H1 (cell line): ENCODE data around the gene CERS1. TPM values are rescaled to one million over a fixed set of nuclear protein-coding genes. Genes with fewer than 3 reads are reported as not detected.

Source experiments
- BCL11A ChIP-seq, 2 experiments: IDR thresholded peaks; one replicate each; pipeline ENCODE4 v1.6.1; 2011; ENCODE audit warnings: low read depth in 2 of 2, low read length in 2 of 2, mild to moderate bottlenecking in 2 of 2
- BRCA1 ChIP-seq: IDR thresholded peaks from 2 replicates; pipeline ENCODE4 v1.6.1; 2012; ENCODE audit warnings: low read depth, low read length, improper control_type of control experiment
- CBX8 ChIP-seq: fragments of 300-800, 300-1000 bp; sonication (generic); IDR thresholded peaks from 2 replicates; pipeline ENCODE4 v1.7.1; 2016; ENCODE audit warnings: low read depth, low read length, borderline replicate concordance
- NANOG ChIP-seq: IDR thresholded peaks from 2 replicates; pipeline ENCODE4 v1.6.1; 2011; ENCODE audit warnings: low read length, low read depth, mild to moderate bottlenecking, inconsistent platforms; ENCODE audit not compliant: insufficient read depth, poor library complexity, severe bottlenecking
- TEAD4 ChIP-seq: IDR thresholded peaks from 2 replicates; pipeline ENCODE4 v1.6.1; 2012; ENCODE audit warnings: low read depth, low read length, inconsistent platforms, mixed read lengths
- polyA plus RNA-seq, 7 experiments: library from polyadenylated mRNA; depleted of rRNA in 3 of 7; stranded (reverse) in 5 of 7; unstranded in 2 of 7; fragments of >200 nt in 5 of 7; fragments of 200-250 nt in 2 of 7; gene quantifications; 1 replicate in 5 of 7; 2 replicates in 1 of 7; 4 replicates in 1 of 7; pipeline versions ENCODE4 v1.2.1 to v1.2.3, GENCODE V29; 2011 to 2013; ENCODE audit warnings: missing spikeins in 2 of 7, mixed read lengths in 2 of 7
- total RNA-seq: library from RNA; stranded (reverse); fragmentation: NEBNext Ultra II Directional; extraction: Animal tissue kit (Norgen Biotek cat#: 25700); gene quantifications from 2 replicates; pipeline ENCODE4 v1.2.1, GENCODE V29; 2021
- TF ChIP-seq, protein P1 (sequence below): fragments of 300-600 bp; sonication (generic); IDR thresholded peaks from 2 replicates; pipeline ENCODE4 v1.7.1; 2012; ENCODE audit warnings: low read length, moderate library complexity, mild to moderate bottlenecking, inconsistent platforms; ENCODE audit not compliant: insufficient replicate concordance

Gene CERS1
- total and polyA plus RNA-seq, 2 of the 8 experiments (the other 6 are each of a cell fraction or from before 2014, with no cell fraction given): 18.6 to 51.0 TPM

DNA sequence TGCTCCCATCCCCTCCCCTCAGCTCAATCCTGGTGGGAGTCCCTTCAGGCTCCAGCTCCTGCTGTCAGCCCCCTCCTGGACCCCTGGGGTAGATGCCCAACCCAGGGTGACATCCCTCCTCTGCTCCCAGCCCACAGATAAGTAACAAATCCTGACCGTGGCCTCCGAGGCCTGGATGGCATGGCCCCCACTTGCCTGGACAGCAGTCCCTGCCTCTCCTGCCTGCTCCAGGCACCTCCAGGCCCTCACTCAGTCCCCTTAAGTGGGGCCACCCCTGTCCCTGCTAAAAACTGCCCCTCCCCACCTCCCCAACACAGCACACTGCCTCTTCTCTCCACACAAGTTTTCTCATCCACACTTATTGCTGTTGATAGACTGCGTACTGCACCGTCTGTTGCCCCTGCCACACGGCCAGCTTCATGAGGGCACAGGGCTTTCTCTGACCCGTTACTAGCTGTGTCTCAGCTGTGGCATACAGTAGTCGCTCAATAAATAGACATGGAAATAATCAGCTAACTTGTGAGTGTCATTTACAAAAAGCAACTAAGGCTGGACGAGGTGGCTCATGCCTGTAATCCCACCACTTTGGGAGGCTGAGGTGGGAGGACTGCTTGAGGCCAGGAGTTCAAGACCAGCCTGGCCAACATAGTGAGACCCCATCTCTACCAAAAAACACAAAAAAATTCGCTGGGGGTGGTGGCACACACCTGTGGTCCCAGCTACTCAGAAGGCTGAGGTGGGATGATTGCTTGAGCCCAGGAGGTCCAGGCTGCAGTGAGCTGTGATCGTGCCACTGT is 5.8 kb downstream of the CERS1 start (continued):
- TF ChIP-seq BRCA1 (no peak), NANOG (no peak), BCL11A (IDR thresholded peaks at IDR 0.05; ENCODE audit: low read depth in 2 of 2, low read length in 2 of 2) (no peak), CBX8 (no peak), TEAD4 (no peak)
- TF ChIP-seq, protein P1, sequence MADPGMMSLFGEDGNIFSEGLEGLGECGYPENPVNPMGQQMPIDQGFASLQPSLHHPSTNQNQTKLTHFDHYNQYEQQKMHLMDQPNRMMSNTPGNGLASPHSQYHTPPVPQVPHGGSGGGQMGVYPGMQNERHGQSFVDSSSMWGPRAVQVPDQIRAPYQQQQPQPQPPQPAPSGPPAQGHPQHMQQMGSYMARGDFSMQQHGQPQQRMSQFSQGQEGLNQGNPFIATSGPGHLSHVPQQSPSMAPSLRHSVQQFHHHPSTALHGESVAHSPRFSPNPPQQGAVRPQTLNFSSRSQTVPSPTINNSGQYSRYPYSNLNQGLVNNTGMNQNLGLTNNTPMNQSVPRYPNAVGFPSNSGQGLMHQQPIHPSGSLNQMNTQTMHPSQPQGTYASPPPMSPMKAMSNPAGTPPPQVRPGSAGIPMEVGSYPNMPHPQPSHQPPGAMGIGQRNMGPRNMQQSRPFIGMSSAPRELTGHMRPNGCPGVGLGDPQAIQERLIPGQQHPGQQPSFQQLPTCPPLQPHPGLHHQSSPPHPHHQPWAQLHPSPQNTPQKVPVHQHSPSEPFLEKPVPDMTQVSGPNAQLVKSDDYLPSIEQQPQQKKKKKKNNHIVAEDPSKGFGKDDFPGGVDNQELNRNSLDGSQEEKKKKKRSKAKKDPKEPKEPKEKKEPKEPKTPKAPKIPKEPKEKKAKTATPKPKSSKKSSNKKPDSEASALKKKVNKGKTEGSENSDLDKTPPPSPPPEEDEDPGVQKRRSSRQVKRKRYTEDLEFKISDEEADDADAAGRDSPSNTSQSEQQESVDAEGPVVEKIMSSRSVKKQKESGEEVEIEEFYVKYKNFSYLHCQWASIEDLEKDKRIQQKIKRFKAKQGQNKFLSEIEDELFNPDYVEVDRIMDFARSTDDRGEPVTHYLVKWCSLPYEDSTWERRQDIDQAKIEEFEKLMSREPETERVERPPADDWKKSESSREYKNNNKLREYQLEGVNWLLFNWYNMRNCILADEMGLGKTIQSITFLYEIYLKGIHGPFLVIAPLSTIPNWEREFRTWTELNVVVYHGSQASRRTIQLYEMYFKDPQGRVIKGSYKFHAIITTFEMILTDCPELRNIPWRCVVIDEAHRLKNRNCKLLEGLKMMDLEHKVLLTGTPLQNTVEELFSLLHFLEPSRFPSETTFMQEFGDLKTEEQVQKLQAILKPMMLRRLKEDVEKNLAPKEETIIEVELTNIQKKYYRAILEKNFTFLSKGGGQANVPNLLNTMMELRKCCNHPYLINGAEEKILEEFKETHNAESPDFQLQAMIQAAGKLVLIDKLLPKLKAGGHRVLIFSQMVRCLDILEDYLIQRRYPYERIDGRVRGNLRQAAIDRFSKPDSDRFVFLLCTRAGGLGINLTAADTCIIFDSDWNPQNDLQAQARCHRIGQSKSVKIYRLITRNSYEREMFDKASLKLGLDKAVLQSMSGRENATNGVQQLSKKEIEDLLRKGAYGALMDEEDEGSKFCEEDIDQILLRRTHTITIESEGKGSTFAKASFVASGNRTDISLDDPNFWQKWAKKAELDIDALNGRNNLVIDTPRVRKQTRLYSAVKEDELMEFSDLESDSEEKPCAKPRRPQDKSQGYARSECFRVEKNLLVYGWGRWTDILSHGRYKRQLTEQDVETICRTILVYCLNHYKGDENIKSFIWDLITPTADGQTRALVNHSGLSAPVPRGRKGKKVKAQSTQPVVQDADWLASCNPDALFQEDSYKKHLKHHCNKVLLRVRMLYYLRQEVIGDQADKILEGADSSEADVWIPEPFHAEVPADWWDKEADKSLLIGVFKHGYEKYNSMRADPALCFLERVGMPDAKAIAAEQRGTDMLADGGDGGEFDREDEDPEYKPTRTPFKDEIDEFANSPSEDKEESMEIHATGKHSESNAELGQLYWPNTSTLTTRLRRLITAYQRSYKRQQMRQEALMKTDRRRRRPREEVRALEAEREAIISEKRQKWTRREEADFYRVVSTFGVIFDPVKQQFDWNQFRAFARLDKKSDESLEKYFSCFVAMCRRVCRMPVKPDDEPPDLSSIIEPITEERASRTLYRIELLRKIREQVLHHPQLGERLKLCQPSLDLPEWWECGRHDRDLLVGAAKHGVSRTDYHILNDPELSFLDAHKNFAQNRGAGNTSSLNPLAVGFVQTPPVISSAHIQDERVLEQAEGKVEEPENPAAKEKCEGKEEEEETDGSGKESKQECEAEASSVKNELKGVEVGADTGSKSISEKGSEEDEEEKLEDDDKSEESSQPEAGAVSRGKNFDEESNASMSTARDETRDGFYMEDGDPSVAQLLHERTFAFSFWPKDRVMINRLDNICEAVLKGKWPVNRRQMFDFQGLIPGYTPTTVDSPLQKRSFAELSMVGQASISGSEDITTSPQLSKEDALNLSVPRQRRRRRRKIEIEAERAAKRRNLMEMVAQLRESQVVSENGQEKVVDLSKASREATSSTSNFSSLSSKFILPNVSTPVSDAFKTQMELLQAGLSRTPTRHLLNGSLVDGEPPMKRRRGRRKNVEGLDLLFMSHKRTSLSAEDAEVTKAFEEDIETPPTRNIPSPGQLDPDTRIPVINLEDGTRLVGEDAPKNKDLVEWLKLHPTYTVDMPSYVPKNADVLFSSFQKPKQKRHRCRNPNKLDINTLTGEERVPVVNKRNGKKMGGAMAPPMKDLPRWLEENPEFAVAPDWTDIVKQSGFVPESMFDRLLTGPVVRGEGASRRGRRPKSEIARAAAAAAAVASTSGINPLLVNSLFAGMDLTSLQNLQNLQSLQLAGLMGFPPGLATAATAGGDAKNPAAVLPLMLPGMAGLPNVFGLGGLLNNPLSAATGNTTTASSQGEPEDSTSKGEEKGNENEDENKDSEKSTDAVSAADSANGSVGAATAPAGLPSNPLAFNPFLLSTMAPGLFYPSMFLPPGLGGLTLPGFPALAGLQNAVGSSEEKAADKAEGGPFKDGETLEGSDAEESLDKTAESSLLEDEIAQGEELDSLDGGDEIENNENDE: no peak
